HG02973 (cell line): ENCODE results near the gene FOXJ3.
"Not testable (repeated sequence)": the region's sequence is repeated elsewhere in the genome, so short reads cannot be mapped to it uniquely, and the experiment has no call there.

Experiments used
- ATAC-seq: cut with Tn5 transposase; IDR thresholded peaks from one replicate; pipeline ENCODE4 v1.9.1; 2021; ENCODE audit warnings: moderate library complexity; ENCODE audit not compliant: unreplicated experiment

FOXJ3 gene

DNA sequence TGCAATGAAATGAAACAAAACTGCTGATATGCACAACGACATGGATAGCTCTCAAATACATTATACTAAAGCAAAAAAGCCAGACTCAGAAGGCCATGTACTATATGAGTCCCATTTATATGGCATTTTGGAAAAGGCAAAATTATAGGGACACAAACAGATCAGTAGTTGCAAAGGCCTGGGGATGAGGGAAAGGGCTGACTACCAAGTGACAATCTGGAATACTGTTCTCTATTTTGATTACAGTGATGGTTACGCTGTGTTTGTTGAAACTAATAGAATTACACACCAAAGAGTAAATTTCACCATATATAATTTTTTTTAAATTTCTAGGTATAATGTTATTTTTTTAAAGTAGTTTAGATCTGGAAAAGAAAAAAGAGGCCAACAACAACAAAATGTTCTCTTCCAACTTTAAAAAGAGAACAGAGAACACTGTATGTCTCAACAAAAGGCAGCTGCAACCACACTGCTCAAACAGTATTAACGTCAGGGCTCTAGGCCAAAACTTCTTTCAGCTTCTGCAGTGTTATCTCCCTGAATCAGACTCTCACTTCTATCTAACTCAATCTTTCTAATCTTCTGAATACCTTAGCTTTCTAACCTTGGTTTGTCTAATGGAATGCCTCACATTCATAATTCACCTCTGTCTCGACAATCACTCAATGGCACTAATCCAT is 75.8 kb downstream of the FOXJ3 start:
- no peak for ATAC-seq

DNA sequence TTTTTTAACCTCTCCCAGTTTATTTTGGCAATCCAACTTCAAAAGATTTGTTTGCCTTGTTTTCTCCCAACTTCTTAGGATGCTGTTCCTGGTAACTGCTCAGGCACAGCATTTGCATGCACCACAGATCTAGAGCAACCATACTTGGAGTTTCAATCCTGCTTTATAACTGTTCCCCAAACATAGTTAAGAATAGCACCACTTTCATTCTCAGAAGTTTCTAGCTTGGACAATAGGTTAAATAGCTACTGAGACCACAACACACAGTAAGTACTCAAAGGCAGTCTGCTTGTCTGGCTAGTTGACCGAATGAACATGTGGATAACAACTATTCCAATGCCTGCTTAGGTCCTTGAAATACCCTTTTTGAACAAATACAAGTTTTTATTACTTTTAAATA is 76.8 kb downstream of the FOXJ3 start:
- no peak for ATAC-seq

DNA sequence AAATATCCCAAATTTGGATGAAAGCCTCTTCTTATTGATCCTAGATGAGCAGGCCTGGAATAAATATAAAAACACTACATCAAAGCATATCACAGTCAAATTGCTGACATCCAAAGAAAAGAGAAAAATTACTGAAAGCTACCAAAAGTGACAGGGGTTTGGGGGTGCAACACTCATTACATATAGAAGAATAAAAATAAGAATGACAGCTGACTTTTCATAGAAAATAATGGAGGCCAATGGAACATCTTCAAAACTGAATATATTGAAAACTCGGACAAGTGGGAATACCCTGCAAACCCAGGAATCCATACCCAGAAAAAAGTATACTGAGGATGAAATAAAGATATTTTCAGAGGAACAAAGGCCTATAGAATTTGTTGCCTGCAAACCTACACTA is 84.0 kb downstream of the FOXJ3 start:
- no peak for ATAC-seq

DNA sequence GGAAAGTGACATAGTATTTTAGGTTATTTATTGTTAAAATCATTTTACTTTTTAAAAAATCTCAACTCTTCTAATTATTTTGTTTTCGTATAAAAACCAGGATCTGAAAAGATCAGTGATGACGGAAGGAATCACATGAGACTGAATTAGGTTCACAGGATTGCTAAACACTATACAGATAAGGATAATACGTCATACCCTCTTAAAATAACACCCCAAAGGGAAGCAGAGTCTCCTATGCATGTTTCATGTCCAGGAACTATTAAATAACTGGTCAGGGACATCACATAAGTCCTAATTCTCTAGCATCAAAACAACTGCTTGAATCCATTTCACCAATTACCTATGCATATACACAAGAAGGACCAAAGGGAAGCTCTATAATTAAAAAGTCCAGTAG is 84.9 kb downstream of the FOXJ3 start:
- no peak for ATAC-seq

DNA sequence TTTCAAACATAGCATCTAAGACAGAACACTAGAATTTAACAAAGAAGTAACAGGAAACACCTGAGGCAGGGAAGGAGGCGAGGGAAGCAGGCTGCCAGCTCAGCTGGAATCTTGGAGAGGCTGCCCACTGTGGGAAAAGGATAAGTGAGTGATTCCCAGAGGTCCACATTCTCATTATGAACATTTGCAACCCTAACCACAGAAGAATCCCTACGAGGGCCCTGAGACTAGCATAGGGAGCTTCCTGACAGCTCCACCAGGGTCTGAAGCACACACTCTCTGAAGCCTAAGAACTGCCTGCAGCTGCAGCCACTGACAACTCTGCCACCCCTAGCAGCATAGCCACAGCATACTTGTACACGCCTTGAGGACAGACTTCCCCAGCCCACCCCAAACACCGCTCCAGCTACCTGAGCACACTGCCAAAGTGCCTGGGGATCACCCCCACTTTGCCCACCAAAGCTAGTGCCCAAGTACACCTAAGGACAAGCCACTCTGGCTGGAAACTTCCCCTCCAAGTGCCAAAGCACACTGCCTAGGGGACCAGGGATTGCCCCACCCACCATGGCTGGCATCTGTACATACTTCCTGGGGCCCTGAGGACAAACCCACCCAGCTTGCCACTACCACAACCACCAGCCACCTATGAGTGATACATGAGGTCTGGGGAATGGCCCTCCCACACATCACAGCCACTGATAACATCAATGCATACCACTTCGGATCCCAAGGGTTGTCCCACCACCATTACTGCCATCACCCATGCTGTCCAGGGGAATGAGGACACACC is 93.9 kb downstream of the FOXJ3 start:
- no peak for ATAC-seq

DNA sequence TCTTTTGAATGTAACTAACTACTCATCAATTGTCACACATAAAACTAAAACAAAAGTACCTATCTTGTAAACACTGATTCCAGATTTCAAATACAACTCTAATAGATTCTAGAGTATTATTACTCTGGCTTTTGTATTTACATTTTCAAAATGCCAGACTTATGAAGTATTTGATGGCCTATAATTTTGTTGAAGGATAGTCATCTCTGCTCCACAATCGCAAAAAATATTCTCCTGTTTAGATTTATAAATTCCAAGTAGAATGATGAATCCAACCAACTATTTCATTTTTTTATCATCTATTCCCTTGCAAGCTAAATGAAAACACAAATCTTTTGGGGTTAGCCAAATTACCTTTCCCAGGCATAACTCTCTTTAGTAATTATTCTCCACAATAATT is 95.5 kb downstream of the FOXJ3 start:
- ATAC-seq, result no peak

DNA sequence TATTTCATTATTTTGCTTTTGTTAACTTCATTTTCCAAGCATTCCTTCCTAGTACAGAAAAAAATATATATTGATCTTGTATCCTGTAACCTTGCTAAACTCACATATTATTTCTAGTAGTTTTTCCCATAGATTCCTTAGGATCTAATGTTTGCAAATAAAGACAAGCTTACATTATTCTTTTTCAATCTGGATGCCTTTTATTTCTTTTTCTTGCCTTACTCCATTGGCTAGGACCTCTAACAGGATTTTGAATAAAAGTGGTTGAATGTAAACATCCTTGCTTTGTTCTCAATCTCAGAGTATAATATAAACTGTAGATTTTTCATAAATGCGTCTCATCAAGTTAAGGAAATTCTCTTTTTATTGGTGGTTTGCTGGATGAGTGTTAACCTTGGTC is 96.0 kb downstream of the FOXJ3 start:
- ATAC-seq, result no peak

DNA sequence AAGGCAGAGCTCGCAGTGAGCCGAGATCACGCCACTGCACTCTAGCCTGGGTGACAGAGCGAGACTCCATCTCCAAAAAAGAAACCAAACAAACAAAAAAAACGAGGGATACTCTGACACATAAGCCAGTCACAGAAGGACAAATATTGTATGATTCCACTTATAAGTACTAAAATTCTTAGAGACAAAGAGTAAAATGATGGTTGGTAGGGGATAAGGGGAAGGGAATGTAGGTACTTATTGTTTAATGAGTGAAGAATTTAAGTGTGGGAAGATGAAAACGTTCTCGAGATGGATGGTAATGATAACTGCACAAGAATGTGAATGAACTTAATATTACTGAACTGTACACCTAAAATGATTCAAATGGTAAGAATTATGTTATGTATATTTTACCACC is 103.8 kb downstream of the FOXJ3 start:
- no peak for ATAC-seq

DNA sequence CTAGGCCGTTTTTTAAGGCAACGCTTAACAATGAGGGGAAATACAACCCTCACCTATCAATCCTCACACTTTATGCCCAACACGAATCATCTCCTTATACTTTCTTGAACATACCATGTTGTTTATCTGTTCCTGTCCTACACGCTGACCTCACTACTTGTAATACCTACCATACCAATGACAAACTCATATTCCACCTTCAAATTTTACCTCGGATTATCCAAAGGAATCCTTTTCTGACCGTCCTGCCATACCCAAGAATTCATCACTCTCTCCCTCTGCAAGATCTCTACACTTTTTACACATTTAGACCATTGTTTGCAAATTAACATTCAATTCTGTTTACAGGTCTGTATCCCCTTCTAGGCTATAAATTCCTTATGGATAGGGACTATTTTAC is 106.1 kb downstream of the FOXJ3 start:
- ATAC-seq, result no peak

DNA sequence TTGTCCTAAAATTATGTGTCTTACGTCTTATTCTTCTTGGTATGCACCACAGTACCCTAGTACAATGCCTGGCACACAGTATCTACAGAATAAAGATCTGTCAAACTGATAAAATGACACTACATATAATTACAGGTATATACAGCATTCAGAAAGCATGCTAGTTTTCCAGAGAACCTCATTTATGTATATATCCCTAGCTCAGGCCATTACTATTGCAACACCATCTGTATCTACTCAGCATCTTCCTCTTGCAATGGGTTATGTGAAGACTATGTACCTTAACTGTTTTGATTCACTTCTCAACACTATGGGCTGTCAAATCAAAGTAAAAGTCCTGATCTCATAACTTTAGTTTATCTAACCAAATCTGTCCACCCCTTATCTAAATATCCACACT is 112.0 kb downstream of the FOXJ3 start:
- ATAC-seq, result no peak

DNA sequence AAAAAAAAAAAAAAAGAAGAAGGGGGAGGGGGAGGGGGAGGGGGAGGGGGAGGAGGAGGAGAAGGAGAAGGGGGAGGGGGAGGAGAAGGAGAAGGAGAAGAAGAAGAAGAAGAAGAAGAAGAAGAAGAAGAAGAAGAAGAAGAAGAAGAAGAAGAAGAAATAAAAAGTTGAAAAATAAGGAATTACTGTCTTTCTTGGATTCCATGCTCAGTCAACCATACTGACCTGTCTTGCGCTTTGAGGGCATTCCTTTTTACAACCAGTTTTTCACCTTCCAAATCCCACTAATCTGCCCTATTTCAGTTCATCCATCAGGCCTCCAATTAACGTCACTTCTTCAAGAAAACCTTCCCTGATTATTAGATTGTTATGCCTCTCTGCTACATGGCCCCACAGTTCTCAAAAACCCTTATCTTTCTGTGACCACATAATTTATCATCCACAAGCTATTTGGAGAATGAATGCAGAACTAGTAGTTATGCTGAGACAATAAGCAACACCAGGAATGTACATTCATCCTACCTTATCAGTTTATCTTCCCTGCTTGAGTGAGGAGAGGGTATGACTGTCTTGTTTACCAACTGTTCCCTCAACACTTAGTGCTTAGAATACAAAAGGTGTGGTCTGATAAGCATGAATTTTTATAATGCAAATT is 113.0 kb downstream of the FOXJ3 start:
- no peak for ATAC-seq

DNA sequence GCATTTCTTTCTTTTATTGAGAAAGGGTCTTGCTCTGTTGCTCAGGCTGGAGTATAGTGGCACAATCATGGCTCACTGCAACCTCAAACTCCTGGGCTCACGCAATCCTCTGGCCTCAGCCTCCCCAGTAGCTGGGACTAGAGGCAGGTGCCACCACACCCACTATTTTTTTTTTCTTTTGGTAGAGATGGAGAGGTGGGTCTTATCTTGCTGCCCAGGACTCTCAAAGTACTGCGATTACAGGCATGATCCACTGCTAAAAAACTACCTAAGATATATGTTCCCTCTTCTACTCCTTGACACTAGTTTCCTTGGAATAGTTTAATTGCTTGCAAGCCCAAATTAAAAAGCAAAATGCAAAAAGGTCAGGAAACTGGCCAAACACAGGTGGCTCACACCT is 113.6 kb downstream of the FOXJ3 start:
- ATAC-seq, result no peak

DNA sequence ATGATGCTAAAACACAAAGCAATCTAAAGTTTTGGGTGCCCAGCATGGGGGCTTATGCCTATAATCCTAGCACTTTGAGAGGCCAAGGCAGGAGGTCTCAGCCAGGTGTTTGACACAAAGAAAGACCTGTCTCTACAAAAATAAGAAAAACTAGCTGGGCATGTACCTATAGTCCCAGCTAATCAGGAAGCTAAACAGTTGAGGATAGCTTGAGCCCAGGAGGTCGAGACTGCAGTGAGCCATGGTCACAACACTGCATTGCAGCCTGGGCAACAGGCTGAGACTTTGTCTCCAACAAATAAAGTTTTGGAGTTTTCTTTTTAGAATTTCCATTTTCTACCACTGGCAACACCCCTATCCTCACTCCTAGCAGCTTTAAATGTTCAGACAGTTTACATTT is 115.4 kb downstream of the FOXJ3 start:
- ATAC-seq, result no peak

DNA sequence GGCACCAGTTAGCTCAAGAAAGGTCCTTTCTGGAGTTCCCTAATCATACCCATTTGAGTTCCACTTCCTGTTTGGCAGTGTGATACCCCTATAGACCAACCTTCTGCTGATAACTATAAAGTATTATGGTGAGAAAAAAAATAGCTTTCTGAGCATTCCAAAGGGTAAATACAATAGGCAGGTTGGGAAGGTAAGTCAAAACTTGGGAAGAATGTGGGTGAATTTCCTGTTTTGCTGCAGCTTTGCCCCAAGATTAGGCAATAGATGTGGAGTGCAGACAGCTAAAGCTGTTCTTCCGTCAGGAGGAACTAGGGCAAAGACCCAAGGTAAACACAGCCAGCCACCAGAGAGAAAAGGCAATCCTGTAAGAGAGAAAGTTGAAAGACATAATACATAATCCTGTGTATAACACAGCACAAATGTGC is 120.6 kb downstream of the FOXJ3 start:
- ATAC-seq, result no peak

DNA sequence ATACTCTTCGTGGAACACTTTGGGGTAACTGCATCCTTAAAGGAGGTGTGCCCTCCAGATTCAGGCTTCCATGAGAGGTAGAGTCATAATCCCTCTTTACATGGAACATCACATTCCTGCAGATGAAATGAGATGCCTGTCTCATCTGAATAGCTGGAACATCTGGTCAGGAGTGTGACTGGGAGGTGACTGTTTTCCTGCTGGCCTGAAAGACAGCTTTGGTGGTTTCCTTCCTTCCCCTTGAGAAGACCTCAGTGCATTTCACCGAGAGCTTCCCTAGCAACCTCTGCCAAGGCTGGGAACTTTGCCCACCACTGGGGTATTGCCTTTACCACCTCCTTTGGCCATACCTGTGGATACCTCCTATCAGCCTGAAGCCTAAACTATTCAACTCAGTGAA is 123.8 kb downstream of the FOXJ3 start:
- no peak for ATAC-seq

DNA sequence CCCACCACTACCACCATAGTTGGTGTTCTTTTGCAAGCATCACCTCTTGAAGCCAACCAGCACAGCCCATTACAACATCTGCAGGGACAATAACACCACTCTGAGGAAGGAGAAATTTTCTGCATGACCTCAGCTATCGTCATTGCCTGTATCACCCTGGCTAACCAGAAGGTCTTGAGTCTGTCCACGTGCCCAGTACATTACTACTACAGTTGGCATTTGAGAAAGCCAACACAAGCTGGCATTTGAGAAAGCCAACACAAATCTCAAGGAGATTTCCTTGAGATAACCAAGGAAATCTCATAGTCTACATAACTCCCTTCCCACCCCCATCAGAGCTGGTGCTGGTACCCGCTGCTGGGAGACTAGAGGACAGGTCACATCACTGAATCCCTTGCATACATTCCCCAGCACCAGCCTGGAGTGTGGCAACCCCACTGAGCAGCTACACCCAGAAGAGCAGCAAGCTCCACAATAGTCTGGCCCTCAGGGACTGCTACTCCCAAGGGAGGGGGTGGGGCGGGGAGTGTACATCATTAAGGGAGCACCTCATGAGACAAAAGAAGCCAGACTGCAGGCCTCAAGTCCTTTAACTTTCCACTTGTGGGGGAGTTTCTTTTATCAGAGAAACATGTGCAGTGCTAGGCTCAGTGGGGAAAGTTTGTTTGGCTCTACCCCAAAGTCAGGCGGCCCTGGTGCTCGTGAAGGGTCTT is 124.5 kb downstream of the FOXJ3 start:
- no peak for ATAC-seq

DNA sequence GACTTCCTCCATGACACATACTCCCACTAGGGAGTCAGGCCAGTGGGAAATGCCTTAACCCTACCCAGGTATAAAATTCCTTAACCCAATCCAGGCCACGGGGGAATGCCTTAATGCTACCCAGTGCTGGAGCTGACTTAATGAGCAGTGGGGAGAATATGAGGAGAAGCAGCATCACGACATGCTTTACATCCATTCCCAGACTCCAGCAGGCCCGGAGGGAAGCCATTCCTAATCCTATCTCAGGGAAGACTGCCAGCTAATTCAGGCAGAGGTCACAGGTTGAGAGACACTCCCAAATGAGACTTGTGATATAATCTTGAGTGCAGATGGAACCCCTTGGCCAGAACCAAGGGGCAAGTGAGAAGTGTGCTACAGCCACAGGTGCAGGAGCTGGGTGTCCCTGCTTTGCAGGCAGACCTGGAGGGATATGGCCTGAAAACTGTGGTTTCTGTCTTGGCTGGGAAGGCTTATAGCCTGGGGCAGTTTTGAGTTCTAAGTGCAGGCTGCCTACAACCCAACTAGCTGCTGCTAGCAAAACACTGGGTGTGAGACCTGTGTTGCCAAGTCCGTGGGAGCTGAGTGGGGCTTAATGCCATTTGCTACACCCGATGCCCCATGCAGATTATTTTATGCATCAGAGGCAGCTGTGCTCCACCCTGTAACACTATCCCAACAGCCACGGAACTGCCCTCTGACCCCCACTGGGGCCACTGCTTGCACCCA is 125.3 kb downstream of the FOXJ3 start:
- no peak for ATAC-seq

DNA sequence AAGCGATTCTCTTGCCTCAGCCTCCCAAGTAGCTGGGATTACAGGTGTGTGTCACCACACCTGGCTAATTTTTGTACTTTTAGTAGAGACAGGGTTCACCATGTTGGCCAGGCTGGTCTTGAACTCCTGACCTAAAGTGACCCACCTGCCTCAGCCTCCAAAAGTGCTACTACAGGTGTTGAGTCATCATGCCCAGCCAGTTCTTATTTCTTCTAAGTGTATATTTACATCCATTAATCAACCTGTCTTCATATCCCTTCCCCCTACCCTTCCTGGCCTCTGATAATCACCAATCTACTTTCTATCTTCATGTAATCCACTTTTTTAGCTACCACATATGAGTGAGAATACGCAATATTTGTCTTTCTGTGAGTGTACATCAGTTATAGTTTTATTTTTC is 128.1 kb downstream of the FOXJ3 start:
- ATAC-seq, result not testable (repeated sequence)

DNA sequence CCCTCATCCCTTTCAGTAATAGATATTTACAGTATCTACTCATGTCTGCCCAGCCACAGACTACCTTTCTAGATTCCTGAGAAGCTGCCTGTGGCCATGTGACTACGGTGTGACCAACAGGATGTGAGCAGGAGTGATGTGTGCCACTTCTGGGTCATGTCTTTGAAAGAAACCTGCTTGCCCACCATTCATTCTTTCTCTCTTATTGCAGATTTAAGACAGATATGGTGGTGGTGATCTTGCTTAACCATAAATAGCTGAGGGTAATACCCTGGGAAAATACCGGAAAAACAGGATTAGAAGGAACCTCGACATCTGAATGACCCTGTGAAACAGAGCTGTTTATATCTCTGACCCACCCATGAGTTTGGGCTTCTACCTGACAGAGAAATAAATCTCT is 128.9 kb downstream of the FOXJ3 start:
- no peak for ATAC-seq

DNA sequence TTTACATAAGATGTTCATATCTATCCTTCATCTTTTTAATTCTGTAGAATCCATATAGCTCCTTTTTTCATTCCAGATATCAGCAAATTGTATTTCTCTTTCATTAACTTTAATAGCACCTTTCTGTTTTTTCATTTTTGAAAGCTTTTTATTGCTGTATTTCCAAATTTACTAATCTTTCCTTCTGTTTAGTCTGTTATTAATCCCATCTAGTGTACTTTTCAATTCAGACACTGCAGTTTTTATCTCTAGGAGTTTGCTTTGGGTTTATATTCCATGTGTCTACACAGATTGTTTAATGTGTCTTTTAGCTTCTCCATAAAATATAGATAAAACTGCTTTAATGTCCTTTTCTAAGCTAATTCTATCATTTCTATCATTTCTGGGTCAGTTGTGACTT is 133.0 kb downstream of the FOXJ3 start:
- ATAC-seq, result no peak

DNA sequence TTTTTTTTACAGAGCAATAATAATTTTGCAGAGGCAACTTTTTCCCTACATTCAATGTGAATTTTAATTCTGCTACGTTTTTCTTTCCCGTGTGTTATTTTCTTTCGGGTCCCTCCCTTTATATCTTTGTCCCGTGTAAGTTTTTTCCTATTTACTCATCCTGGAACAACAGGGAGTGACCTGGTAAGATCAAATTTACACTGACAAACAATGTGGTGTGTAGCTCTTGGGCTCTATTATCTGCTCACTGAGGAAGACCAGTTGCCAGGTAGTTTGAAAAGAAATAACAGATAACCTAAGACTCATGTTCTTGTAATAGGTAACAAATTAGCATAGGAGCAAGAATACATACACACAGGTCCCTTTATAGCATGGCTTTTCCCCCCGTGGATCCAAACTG is 136.8 kb downstream of the FOXJ3 start:
- no peak for ATAC-seq
